Fibroblast of lung (primary cell): ENCODE results near the gene ARL5C. TPM values are rescaled to one million over a fixed set of nuclear protein-coding genes. Genes with fewer than 3 reads are reported as not detected.

Experiments
- DNase-seq, 2 donors: peaks; one replicate each; pipeline versions ENCODE4 v3.0.0 to v3.0.0-alpha.2; 2010; ENCODE audit warnings: low read depth in 2 of 2
- H2AFZ ChIP-seq: 2 replicates; pipeline ENCODE4 v1.5.1; 2012; ENCODE audit warnings: low read length, control low read depth, inconsistent platforms
- H3K27ac ChIP-seq: 2 replicates; pipeline ENCODE4 v1.5.1; 2011; ENCODE audit warnings: low read length, control low read depth; ENCODE audit not compliant: insufficient read depth
- H3K27me3 ChIP-seq: 2 replicates; pipeline ENCODE4 v1.5.1; 2011; ENCODE audit warnings: mild to moderate bottlenecking, low read length; ENCODE audit not compliant: control insufficient read depth, insufficient read depth
- H3K36me3 ChIP-seq: 2 replicates; pipeline ENCODE4 v1.5.1; 2011; ENCODE audit warnings: low read length; ENCODE audit not compliant: control insufficient read depth, insufficient read depth
- H3K4me1 ChIP-seq: 2 replicates; pipeline ENCODE4 v1.5.1; 2011; ENCODE audit warnings: low read length; ENCODE audit not compliant: control insufficient read depth, insufficient read depth; ENCODE audit errors: extremely low read depth
- H3K4me2 ChIP-seq: 2 replicates; pipeline ENCODE4 v1.5.1; 2011; ENCODE audit warnings: low read length, control low read depth; ENCODE audit not compliant: insufficient read depth; ENCODE audit errors: extremely low read depth
- H3K4me3 ChIP-seq, 4 experiments: fragments of 200-600 bp in 1 of 4; sonication (generic) in 1 of 4; replicated peaks in 1 of 4; 2 replicates each; pipeline ENCODE4 v1.5.1; 2011 to 2016; ENCODE audit warnings: low read length in 4 of 4, low read depth in 3 of 4, mild to moderate bottlenecking in 3 of 4, control low read depth in 2 of 4, inconsistent platforms in 1 of 4, mixed read lengths in 1 of 4; ENCODE audit not compliant: insufficient read depth in 1 of 4; ENCODE audit errors: control extremely low read depth in 1 of 4
- H3K79me2 ChIP-seq: 2 replicates; pipeline ENCODE4 v1.5.1; 2012; ENCODE audit warnings: mild to moderate bottlenecking, low read length, inconsistent platforms; ENCODE audit not compliant: control insufficient read depth, insufficient read depth
- H3K9ac ChIP-seq: 2 replicates; pipeline ENCODE4 v1.5.1; 2011; ENCODE audit warnings: mild to moderate bottlenecking, low read length, control low read depth; ENCODE audit not compliant: insufficient read depth
- H3K9me3 ChIP-seq: 2 replicates; pipeline ENCODE4 v1.5.1; 2012; ENCODE audit warnings: low read depth, low read length; ENCODE audit not compliant: control insufficient read depth, insufficient read depth
- H4K20me1 ChIP-seq: 2 replicates; pipeline ENCODE4 v1.5.1; 2011; ENCODE audit warnings: low read length; ENCODE audit not compliant: control insufficient read depth, insufficient read depth; ENCODE audit errors: extremely low read depth
- EZH2 ChIP-seq: IDR thresholded peaks from 2 replicates; pipeline ENCODE4 v1.5.1; 2012; ENCODE audit warnings: low read length, control low read depth, mild to moderate bottlenecking; ENCODE audit errors: missing control alignments
- polyA plus RNA-seq, 2 donors: library from polyadenylated mRNA; depleted of rRNA in 1 of 2; stranded (reverse) in 1 of 2; unstranded in 1 of 2; fragments of >200 nt; gene quantifications; 2 replicates each; pipeline ENCODE4 v1.2.1, GENCODE V29; 2011 to 2012; ENCODE audit warnings: missing spikeins in 1 of 2
- total RNA-seq: library from RNA; depleted of rRNA; stranded (reverse); fragments of >200 nt; gene quantifications from 2 replicates; pipeline ENCODE4 v1.2.1, GENCODE V29; 2014
- TF ChIP-seq, protein P1 (sequence below), 2 donors: IDR thresholded peaks in 1 of 2; conservative IDR thresholded peaks in 1 of 2; 1 replicate in 1 of 2; 2 replicates in 1 of 2; pipeline ENCODE4 v1.5.1; 2011 to 2012; ENCODE audit warnings: low read length in 2 of 2, control low read depth in 1 of 2, inconsistent platforms in 1 of 2, low read depth in 1 of 2, mild to moderate bottlenecking in 1 of 2

The ARL5C gene
- total and polyA plus RNA-seq, 2 donors (not counting 1 experiment from before 2014, with no cell fraction given), result not detected

DNA sequence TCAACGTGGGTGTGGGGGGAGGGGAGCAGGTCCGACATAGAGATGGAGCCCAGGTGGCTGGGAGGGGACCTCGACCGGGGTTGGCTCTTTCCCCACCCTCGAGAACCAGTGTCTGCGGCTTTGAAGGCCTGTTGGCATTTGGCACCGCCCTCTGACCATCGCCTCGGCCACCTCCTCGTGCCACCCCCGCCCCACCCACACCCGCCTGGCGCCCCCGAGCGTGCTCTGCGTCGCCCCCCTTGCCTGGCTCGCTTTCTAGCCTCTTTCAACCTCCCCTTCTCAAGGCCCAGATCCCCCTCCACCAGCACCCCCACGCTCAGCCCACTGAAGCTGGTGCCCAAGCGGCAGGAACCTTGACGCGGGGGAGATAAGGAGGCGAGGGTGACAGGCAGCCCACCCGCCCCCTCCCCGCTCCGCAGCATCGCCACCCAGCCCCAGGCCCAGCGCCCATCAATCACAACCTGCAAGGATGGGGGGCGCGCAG lies 30.9 kb upstream of the ARL5C start:
- peaks cover 15% of the 10 kb centered on the region for H3K4me1 ChIP-seq
- H3K4me2 ChIP-seq, result peak overlapping the region; percentile 69
- H3K27me3 ChIP-seq, result no peaks in the 10 kb centered on the region
- TF ChIP-seq EZH2, result no peak
- TF ChIP-seq, protein P1, sequence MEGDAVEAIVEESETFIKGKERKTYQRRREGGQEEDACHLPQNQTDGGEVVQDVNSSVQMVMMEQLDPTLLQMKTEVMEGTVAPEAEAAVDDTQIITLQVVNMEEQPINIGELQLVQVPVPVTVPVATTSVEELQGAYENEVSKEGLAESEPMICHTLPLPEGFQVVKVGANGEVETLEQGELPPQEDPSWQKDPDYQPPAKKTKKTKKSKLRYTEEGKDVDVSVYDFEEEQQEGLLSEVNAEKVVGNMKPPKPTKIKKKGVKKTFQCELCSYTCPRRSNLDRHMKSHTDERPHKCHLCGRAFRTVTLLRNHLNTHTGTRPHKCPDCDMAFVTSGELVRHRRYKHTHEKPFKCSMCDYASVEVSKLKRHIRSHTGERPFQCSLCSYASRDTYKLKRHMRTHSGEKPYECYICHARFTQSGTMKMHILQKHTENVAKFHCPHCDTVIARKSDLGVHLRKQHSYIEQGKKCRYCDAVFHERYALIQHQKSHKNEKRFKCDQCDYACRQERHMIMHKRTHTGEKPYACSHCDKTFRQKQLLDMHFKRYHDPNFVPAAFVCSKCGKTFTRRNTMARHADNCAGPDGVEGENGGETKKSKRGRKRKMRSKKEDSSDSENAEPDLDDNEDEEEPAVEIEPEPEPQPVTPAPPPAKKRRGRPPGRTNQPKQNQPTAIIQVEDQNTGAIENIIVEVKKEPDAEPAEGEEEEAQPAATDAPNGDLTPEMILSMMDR (conservative IDR thresholded peaks at IDR 0.05 in 1 of 2, IDR thresholded peaks at IDR 0.05 in 1 of 2; ENCODE audit: low read depth in 1 of 2, low read length in 2 of 2), result no peak
- peaks cover 31% of the 10 kb centered on the region for H3K79me2 ChIP-seq
- H3K9ac ChIP-seq, result peak overlapping the region; percentile 62
- H3K4me3 ChIP-seq, result peak overlapping the region; percentile 61 to 84 (median 68)
- H4K20me1 ChIP-seq, result no peaks in the 10 kb centered on the region
- H3K27ac ChIP-seq, result peak overlapping the region; percentile 41
- no peak for DNase-seq
- H2AFZ ChIP-seq, result no peak overlapping the region
- H3K36me3 ChIP-seq, result peaks cover 16% of the 10 kb centered on the region
- H3K9me3 ChIP-seq, result no peaks in the 10 kb centered on the region

DNA sequence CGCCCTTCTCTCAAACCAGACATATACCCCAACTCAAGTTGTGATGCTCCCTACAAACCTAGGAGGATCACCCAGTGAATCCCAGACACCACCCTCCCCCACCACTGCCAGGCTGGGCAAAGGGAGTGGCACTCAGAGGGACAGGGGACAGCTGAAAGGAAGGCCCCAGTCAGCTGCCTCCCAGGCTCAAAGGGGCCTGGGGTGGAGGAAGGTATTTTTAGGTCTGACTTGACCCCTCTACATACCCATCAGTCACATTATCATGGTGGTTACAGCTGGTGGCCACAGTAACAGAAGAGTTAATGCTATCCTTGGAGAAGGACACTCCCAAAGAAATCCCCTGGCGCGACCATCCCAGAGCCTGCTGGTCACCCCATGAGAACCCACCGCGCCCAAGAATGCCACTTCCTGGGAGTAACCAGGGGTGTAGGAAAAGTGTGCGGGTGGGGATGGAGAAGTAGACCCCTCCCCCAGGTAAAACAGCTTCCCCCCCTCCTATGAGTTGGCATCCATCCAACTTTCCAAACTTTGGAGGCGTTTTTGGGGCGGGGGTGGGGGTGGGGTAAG lies 30.4 kb upstream of the ARL5C start:
- Histone ChIP-seq H3K9ac (no peak overlapping the region), H4K20me1 (no peaks in the 10 kb centered on the region), H2AFZ (no peak overlapping the region), H3K36me3 (peaks cover 15% of the 10 kb centered on the region), H3K4me1 (peaks cover 14% of the 10 kb centered on the region), H3K27me3 (no peaks in the 10 kb centered on the region), H3K4me3 (peak overlapping the region; percentile 61 to 84 (median 68)), H3K79me2 (peaks cover 26% of the 10 kb centered on the region), H3K4me2 (peak overlapping the region; percentile 79), H3K9me3 (no peaks in the 10 kb centered on the region), H3K27ac (no peak overlapping the region)
- DNase-seq, result no peak
- TF ChIP-seq, protein P1 (conservative IDR thresholded peaks at IDR 0.05 in 1 of 2, IDR thresholded peaks at IDR 0.05 in 1 of 2; ENCODE audit: low read depth in 1 of 2, low read length in 2 of 2), result no peak
- no peak for TF ChIP-seq EZH2

DNA sequence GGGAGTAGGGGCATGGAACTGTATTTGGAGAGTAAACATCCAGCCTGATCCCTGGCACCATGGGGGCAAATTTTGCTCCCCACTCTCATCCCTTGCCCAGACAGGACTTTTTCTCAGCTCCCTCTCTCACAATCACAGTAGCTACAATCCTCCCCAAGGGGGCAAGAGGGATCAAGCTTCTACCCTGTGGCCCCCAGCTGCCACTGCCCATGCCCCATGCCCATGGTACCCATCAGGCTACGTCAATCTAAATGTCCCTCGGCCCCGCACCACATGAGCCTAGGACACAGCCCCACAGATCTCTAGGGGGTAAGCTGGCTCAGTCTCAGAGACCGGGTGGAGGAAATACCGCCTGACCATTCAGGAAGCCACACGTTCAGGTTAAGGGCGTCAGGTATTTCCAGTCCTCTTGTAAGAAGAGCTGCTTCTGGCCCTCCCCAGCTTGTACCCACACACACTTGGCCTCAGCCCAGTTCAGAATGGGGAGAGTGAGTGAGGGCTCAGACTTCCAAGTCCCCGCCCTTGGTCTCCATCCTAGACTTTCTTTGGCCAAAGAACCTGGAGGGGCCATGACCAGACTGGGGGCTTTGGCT lies 29.7 kb upstream of the ARL5C start:
- Histone ChIP-seq H4K20me1 (no peaks in the 10 kb centered on the region), H3K9me3 (no peaks in the 10 kb centered on the region), H3K36me3 (peaks cover 15% of the 10 kb centered on the region), H3K4me2 (peak overlapping the region; percentile 79), H3K27me3 (no peaks in the 10 kb centered on the region), H3K79me2 (peaks cover 19% of the 10 kb centered on the region), H3K4me1 (peaks cover 10% of the 10 kb centered on the region), H3K27ac (no peak overlapping the region), H3K4me3 (peak overlapping the region in 2 of 4 experiments; percentile 61 to 84), H3K9ac (no peak overlapping the region), H2AFZ (no peak overlapping the region)
- peak in 1 of 2 donors; percentile 59 for DNase-seq
- TF ChIP-seq EZH2, result no peak
- TF ChIP-seq, protein P1 (conservative IDR thresholded peaks at IDR 0.05 in 1 of 2, IDR thresholded peaks at IDR 0.05 in 1 of 2; ENCODE audit: low read depth in 1 of 2, low read length in 2 of 2), result no peak
